ENCODE data around the gene DARS2.

GRCh38 chr1:173862769-173863223 is 38.3 kb downstream of the DARS2 start:
- TF ChIP-seq RCOR1 (conservative IDR thresholded peaks at IDR 0.05; ENCODE audit: low read depth, low read length) (no peak), RBBP5 (conservative IDR thresholded peaks at IDR 0.05) (no peak), POLR2A (IDR thresholded peaks at IDR 0.05; ENCODE audit: low read depth, low read length) (no peak), JUNB (IDR thresholded peaks at IDR 0.05) (no peak), MAX (IDR thresholded peaks at IDR 0.05; ENCODE audit: low read depth, low read length) (no peak), ELK1 (IDR thresholded peaks at IDR 0.05; ENCODE audit: low read depth, low read length) (no peak), ETV6 (conservative IDR thresholded peaks at IDR 0.05 in 1 of 2, IDR thresholded peaks at IDR 0.05 in 1 of 2; ENCODE audit: borderline replicate concordance in 1 of 2, low read depth in 1 of 2) (no peak), REST (IDR thresholded peaks at IDR 0.05; ENCODE audit: low read depth, low read length) (no peak), CTCF (IDR thresholded peaks at IDR 0.05 in 2 of 3, conservative IDR thresholded peaks at IDR 0.05 in 1 of 3; ENCODE audit: control insufficient read depth in 2 of 3, extremely low read depth in 1 of 3, insufficient read depth in 1 of 3, low read depth in 3 of 3, low read length in 3 of 3) (no peak), CEBPB (IDR thresholded peaks at IDR 0.05; ENCODE audit: borderline replicate concordance in 1 of 2, low read depth in 2 of 2, low read length in 2 of 2) (no peak), EP300 (IDR thresholded peaks at IDR 0.05; ENCODE audit: borderline replicate concordance in 1 of 2, control insufficient read depth in 1 of 2, low read depth in 2 of 2, low read length in 2 of 2) (no peak), EZH2 (IDR thresholded peaks at IDR 0.05; ENCODE audit: borderline replicate concordance, control insufficient read depth, low read depth, low read length) (no peak)

Measured in GM12878 (cell line).